Endothelial cell (in vitro differentiated cells): ENCODE results near the gene NUP37. TPM values are rescaled to one million over a fixed set of nuclear protein-coding genes. Genes with fewer than 3 reads are reported as not detected.
"Not testable (repeated sequence)": the region's sequence is repeated elsewhere in the genome, so short reads cannot be mapped to it uniquely, and the experiment has no call there.

Experiments used
- DNase-seq: peaks from one replicate; pipeline ENCODE4 v3.0.0; 2021; ENCODE audit warnings: low spot score
- H3K27ac Mint-ChIP-seq: one replicate; pipeline ENCODE4 v1.8.0; 2021; ENCODE audit warnings: mixed read lengths, inconsistent platforms; ENCODE audit not compliant: unreplicated experiment
- H3K27me3 Mint-ChIP-seq: one replicate; pipeline ENCODE4 v1.8.0; 2021; ENCODE audit warnings: mild to moderate bottlenecking, moderate library complexity, mixed read lengths, inconsistent platforms; ENCODE audit not compliant: unreplicated experiment
- H3K36me3 Mint-ChIP-seq: one replicate; pipeline ENCODE4 v1.8.0; 2021; ENCODE audit warnings: mild to moderate bottlenecking, low read depth, mixed read lengths, inconsistent platforms; ENCODE audit not compliant: unreplicated experiment
- H3K4me1 Mint-ChIP-seq: one replicate; pipeline ENCODE4 v1.8.0; 2021; ENCODE audit warnings: mild to moderate bottlenecking, mixed read lengths, inconsistent platforms; ENCODE audit not compliant: unreplicated experiment
- H3K4me3 Mint-ChIP-seq: one replicate; pipeline ENCODE4 v1.8.0; 2021; ENCODE audit warnings: mild to moderate bottlenecking, mixed read lengths, inconsistent platforms; ENCODE audit not compliant: unreplicated experiment
- H3K9me3 Mint-ChIP-seq: one replicate; pipeline ENCODE4 v1.8.0; 2021; ENCODE audit warnings: mixed read lengths, inconsistent platforms; ENCODE audit not compliant: unreplicated experiment
- total RNA-seq: library from RNA; stranded (reverse); fragmentation: NEBNext Ultra II Directional; extraction: Animal tissue kit (Norgen Biotek cat#: 25700); gene quantifications from one replicate; pipeline ENCODE4 v1.2.1, GENCODE V29; 2021; ENCODE audit not compliant: unreplicated experiment
- TF ChIP-seq, protein P1 (sequence below): fragments of 200-600 bp; sonication (generic); IDR thresholded peaks from one replicate; pipeline ENCODE4 v1.5.0; 2021; ENCODE audit warnings: antibody characterized with exemption; ENCODE audit not compliant: unreplicated experiment

NUP37 gene
- total RNA-seq, 1 donor from 2014 or later, result 17.3 TPM

DNA sequence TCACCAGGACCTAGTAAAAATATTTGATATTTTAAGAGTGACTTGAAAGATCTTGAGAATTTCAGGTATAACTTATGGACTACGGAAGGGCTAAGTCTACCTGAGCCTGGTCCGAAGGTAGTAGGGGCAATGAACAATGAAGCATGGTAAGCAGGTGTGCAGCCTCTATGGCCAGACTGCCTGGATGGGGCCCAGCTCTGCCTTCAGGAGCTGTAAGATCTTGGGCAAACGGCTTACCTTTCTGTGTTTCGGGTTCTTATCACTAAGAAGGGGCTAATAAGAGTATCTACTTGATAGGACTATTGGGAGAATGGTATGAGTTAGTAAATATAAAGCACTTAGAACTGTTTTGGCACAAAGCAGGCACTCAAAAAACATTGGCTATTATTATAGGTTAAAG is 39.1 kb downstream of the NUP37 start:
- no peak for DNase-seq
- TF ChIP-seq, protein P1, sequence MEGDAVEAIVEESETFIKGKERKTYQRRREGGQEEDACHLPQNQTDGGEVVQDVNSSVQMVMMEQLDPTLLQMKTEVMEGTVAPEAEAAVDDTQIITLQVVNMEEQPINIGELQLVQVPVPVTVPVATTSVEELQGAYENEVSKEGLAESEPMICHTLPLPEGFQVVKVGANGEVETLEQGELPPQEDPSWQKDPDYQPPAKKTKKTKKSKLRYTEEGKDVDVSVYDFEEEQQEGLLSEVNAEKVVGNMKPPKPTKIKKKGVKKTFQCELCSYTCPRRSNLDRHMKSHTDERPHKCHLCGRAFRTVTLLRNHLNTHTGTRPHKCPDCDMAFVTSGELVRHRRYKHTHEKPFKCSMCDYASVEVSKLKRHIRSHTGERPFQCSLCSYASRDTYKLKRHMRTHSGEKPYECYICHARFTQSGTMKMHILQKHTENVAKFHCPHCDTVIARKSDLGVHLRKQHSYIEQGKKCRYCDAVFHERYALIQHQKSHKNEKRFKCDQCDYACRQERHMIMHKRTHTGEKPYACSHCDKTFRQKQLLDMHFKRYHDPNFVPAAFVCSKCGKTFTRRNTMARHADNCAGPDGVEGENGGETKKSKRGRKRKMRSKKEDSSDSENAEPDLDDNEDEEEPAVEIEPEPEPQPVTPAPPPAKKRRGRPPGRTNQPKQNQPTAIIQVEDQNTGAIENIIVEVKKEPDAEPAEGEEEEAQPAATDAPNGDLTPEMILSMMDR, result no peak
- H3K36me3 Mint-ChIP-seq, result no peaks in the 10 kb centered on the region
- H3K4me1 Mint-ChIP-seq, result no peaks in the 10 kb centered on the region
- H3K27me3 Mint-ChIP-seq, result no peaks in the 10 kb centered on the region
- no peaks in the 10 kb centered on the region for H3K9me3 Mint-ChIP-seq
- H3K27ac Mint-ChIP-seq, result no peak overlapping the region
- no peak overlapping the region for H3K4me3 Mint-ChIP-seq

DNA sequence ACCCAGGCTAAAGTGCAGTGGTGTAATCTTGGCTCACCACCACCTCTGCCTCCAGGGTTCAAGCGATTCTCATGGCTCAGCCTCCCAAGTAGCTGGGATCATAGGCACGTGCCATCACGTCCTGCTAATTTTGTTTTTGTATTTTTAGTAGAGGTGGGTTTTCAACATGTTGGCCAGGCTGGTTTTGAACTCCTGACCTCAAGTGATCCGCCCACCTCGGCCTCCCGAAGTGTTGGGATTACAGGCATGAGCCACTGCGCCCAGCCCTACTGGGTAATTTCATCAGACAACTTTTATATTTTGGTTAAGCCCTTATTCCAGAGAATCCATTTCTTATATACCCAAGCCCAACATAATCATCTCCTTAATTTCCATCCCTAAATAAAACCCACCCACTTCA is 47.8 kb downstream of the NUP37 start:
- H3K9me3 Mint-ChIP-seq, H3K4me3 Mint-ChIP-seq, H3K27me3 Mint-ChIP-seq, H3K36me3 Mint-ChIP-seq, DNase-seq, H3K27ac Mint-ChIP-seq: not testable (repeated sequence)
- peaks cover 15% of the 10 kb centered on the region for H3K4me1 Mint-ChIP-seq

DNA sequence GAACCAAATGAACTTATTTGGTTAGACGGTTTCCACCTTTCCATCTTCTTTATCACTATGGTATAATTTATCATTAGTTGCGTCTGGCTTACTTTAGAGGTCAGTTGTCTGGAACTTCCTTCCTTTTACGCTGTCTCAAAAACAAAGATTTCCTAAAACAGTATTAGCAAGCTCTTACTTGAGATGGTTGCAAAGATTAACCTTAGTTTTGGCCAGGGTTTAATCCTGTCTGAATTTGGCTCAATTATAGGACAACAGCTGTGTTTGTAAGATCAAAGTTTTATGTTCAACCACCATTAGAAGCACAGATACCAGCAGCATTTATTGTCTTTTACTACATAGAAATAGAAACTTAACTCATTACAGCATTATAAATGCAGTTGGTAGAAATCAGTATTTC is 50.2 kb downstream of the NUP37 start:
- DNase-seq, result no peak
- no peaks in the 10 kb centered on the region for H3K27me3 Mint-ChIP-seq
- TF ChIP-seq, protein P1, result no peak
- no peaks in the 10 kb centered on the region for H3K9me3 Mint-ChIP-seq
- no peak overlapping the region for H3K4me3 Mint-ChIP-seq
- no peak overlapping the region for H3K27ac Mint-ChIP-seq
- H3K4me1 Mint-ChIP-seq, result peaks cover 15% of the 10 kb centered on the region
- H3K36me3 Mint-ChIP-seq, result no peaks in the 10 kb centered on the region

DNA sequence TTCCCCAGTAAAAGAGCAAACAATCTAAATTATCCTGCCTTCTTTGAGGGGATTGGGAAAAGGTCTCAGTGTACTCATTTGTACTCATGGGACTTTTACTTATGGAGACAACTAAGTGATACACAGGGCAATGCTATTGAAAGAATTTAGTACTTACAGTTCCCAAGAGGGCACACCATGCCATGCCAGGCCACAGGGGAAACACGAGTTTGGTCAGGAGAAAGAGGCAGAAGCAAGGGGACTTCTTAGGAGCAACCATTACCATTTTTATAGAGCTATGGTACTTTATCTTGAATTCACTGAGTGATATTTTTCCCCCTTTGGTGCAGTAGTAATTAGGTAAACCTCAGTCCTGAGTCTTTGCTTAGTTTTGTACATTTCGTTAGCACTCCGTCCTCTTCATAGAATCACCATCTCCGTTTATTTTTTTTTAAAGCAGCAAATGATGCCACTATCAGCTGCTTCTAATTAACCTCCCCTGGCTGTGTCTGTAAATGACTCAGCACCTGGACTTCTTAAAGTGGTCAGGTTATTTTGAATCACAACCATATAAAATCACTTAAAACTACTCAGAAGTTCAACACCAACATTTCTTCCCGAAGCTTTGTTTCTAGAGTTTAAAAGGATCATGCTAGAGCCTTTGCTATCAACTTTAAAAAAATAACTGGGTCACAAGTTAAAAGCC is 52.2 kb downstream of the NUP37 start:
- H3K36me3 Mint-ChIP-seq, result no peaks in the 10 kb centered on the region
- H3K4me1 Mint-ChIP-seq, result peaks cover 15% of the 10 kb centered on the region
- no peaks in the 10 kb centered on the region for H3K9me3 Mint-ChIP-seq
- TF ChIP-seq, protein P1, result no peak
- no peak overlapping the region for H3K4me3 Mint-ChIP-seq
- no peak for DNase-seq
- H3K27ac Mint-ChIP-seq, result no peak overlapping the region
- H3K27me3 Mint-ChIP-seq, result no peaks in the 10 kb centered on the region

DNA sequence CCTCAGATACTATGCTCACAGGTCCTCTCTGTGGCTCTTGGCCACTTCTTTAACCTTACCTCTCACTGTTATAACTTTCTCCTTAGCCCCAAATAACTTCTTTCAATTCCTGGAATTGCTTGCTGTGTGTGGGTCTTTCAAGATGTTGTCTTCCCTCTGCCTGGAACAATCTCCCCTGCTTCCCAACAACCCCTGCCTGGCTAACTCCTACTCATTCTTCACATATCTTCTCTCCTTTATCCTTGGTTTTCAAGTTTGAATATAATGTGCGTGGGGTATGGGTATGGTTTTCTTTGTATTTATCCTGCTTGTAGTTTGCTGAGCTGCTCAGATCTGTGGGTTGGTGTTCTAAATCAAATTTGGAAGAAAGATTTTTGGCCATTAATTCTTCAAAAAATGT is 55.4 kb downstream of the NUP37 start:
- peaks cover 19% of the 10 kb centered on the region for H3K4me1 Mint-ChIP-seq
- no peak overlapping the region for H3K4me3 Mint-ChIP-seq
- H3K27ac Mint-ChIP-seq, result no peak overlapping the region
- TF ChIP-seq, protein P1, result no peak
- H3K9me3 Mint-ChIP-seq, result no peaks in the 10 kb centered on the region
- H3K27me3 Mint-ChIP-seq, result peaks cover 5% of the 10 kb centered on the region
- peaks cover 3% of the 10 kb centered on the region for H3K36me3 Mint-ChIP-seq
- DNase-seq, result no peak
